SJCRH30 (cell line): ENCODE results near the gene GNAL. TPM values are rescaled to one million over a fixed set of nuclear protein-coding genes. Genes with fewer than 3 reads are reported as not detected.

Experiments used
- DNase-seq, 2 experiments: peaks; one replicate each; pipeline ENCODE4 v3.0.0-alpha.2; 2015 to 2020
- H3K27ac ChIP-seq: fragments of 250-450 bp; sonication (Bioruptor Pico); 2 replicates; pipeline ENCODE4 v1.5.1; 2020; ENCODE audit warnings: mild to moderate bottlenecking, moderate library complexity
- H3K27me3 ChIP-seq: fragments of 250-450 bp; sonication (Bioruptor Pico); 2 replicates; pipeline ENCODE4 v1.5.1; 2020; ENCODE audit warnings: mild to moderate bottlenecking, moderate library complexity
- H3K36me3 ChIP-seq: fragments of 250-450 bp; sonication (Bioruptor Pico); 2 replicates; pipeline ENCODE4 v1.5.1; 2020; ENCODE audit warnings: mild to moderate bottlenecking, moderate library complexity
- H3K4me1 ChIP-seq: fragments of 250-450 bp; sonication (Bioruptor Pico); 2 replicates; pipeline ENCODE4 v1.5.1; 2020; ENCODE audit warnings: mild to moderate bottlenecking, moderate library complexity
- H3K4me3 ChIP-seq: fragments of 250-450 bp; sonication (Bioruptor Pico); 2 replicates; pipeline ENCODE4 v1.5.1; 2020; ENCODE audit warnings: mild to moderate bottlenecking, moderate library complexity
- H3K9me3 ChIP-seq: fragments of 250-450 bp; sonication (Bioruptor Pico); replicated peaks from 2 replicates; pipeline ENCODE4 v1.5.1; 2020; ENCODE audit warnings: mild to moderate bottlenecking, moderate library complexity
- total RNA-seq: library from RNA; depleted of rRNA; stranded (reverse); fragments of >200 nt; shearing (Covaris generic); gene quantifications from 2 replicates; pipeline ENCODE4 v1.2.3, GENCODE V29; 2014

GNAL gene
- total RNA-seq, 1 experiment from 2014 or later = 2.6 TPM

DNA sequence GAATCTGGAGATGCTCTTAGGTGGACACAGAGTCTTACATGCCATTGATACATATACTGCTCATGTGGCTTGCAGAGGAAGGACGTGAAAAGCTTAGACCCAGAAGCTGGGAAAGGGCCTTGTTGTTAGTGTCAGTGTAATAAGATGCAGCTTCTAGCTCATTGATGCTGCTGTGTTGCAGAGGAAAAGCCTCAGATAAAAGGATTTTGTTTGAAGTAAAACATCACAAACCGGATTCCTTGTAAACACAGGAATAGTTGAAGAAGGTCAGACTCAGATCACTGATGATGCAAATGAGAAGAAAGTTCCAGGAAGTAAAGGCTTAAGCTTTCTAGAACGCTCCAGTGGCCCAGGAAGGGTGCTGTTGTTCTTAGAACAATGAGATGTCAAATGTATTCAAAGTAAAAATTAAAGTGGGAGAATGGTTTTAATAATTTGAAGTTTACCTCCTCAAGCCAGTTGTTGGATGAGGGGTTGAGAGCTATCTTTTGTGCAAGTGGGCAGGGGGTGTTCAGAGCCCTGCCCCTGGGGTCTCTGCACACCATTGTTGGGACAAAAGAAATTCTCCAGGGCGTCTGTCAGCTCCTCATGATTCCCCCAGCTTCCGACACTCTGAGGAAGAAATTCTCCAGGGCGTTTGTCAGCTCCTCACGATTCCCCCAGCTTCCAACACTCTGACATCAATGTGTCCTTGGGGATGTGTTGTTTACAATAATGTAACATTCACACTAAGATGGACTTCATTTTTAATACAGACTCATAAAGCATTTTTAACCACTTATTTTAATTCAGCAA, 100.8 kb downstream of the GNAL start:
- DNase-seq = no peak
- Histone ChIP-seq H3K9me3 (no peaks in the 10 kb centered on the region), H3K4me3 (no peak overlapping the region), H3K4me1 (no peaks in the 10 kb centered on the region), H3K27me3 (no peaks in the 10 kb centered on the region), H3K27ac (no peak overlapping the region), H3K36me3 (no peaks in the 10 kb centered on the region)

DNA sequence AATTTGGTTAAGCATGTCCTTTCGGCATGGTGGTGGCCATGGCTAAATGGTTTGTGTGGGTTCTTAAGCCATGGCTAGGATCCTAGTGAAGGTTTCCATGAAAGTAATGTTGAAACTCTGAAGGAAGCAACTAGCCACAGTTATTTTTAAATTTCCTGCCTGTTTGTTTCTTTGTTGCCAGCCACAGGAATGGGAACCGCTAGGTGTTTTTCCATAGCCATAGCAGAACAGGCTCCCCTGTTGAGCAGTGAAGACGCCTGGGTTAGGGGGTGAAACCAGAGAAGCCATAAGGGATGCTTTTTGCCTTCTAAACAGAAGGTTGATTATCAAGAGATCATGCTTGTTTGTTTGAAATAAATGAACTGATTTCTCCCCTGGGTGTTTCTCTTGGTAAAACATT, 102.1 kb downstream of the GNAL start:
- Histone ChIP-seq H3K4me1 (peaks cover 6% of the 10 kb centered on the region), H3K9me3 (no peaks in the 10 kb centered on the region), H3K27me3 (no peaks in the 10 kb centered on the region), H3K4me3 (no peak overlapping the region), H3K36me3 (no peaks in the 10 kb centered on the region), H3K27ac (no peak overlapping the region)
- no peak for DNase-seq

DNA sequence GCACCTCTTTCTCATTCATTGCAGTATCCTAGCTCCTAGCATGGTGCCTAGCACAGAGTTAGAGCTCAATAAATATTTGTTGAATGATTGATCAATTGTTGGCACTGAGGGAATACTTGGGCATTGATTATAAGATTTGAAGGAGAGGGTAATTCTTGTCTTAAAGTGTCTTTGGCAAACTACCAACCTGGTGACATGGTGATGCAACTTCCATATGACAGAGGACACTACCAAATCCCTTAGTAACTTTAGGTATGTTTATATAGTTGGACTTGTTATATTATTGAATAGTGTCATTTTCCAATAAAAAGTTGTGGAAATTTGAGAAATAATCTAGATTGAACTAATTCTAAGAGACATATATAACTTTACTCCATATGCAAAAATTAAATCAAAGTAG, 103.6 kb downstream of the GNAL start:
- no peak overlapping the region for H3K4me3 ChIP-seq
- no peak overlapping the region for H3K27ac ChIP-seq
- no peaks in the 10 kb centered on the region for H3K9me3 ChIP-seq
- no peaks in the 10 kb centered on the region for H3K36me3 ChIP-seq
- H3K27me3 ChIP-seq = no peaks in the 10 kb centered on the region
- no peak for DNase-seq
- peaks cover 6% of the 10 kb centered on the region for H3K4me1 ChIP-seq

DNA sequence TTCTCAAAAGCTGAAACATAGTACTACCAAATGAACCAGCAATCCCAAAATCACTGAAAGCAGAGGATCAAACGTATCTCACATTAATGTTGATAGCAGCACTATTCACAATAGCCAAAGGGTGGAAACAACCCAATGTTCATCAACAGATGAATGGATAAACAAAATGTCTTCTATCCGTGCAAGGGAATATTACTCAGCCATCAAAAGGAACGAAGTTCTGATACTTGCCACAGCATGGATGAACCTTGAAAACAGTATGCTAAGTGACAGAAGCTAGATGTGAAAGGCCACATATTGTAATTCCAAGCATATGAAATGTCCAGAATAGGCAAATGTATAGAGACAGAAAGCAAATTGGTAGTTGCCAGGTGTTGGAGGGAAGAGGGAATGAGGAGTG, 105.1 kb downstream of the GNAL start:
- Histone ChIP-seq H3K27me3 (no peaks in the 10 kb centered on the region), H3K9me3 (no peaks in the 10 kb centered on the region), H3K27ac (no peak overlapping the region), H3K4me3 (no peak overlapping the region), H3K4me1 (peaks cover 8% of the 10 kb centered on the region), H3K36me3 (no peaks in the 10 kb centered on the region)
- no peak for DNase-seq

GRCh38 chr18:11795916-11796315, 106.9 kb downstream of the GNAL start:
- Histone ChIP-seq H3K36me3 (no peaks in the 10 kb centered on the region), H3K27me3 (no peaks in the 10 kb centered on the region), H3K27ac (peak overlapping the region; percentile 70), H3K4me1 (peaks cover 8% of the 10 kb centered on the region), H3K9me3 (no peaks in the 10 kb centered on the region), H3K4me3 (0 out of 2 replicates have a peak overlapping the region, but pooled peaks have one; percentile 13)
- peak; percentile 49 to 78 for DNase-seq

GRCh38 chr18:11798271-11798670, 109.2 kb downstream of the GNAL start:
- Histone ChIP-seq H3K27me3 (no peaks in the 10 kb centered on the region), H3K36me3 (no peaks in the 10 kb centered on the region), H3K4me1 (peaks cover 8% of the 10 kb centered on the region), H3K27ac (no peak overlapping the region), H3K9me3 (no peaks in the 10 kb centered on the region), H3K4me3 (no peak overlapping the region)
- DNase-seq = no peak

- Histone ChIP-seq H3K27me3 (no peaks in the 10 kb centered on the region), H3K36me3 (no peaks in the 10 kb centered on the region), H3K4me3 (no peak overlapping the region), H3K4me1 (peaks cover 8% of the 10 kb centered on the region), H3K9me3 (no peaks in the 10 kb centered on the region), H3K27ac (no peak overlapping the region)
- no peak for DNase-seq
These were observed 110.0 kb downstream of the GNAL start for GRCh38 chr18:11799066-11799465.

DNA sequence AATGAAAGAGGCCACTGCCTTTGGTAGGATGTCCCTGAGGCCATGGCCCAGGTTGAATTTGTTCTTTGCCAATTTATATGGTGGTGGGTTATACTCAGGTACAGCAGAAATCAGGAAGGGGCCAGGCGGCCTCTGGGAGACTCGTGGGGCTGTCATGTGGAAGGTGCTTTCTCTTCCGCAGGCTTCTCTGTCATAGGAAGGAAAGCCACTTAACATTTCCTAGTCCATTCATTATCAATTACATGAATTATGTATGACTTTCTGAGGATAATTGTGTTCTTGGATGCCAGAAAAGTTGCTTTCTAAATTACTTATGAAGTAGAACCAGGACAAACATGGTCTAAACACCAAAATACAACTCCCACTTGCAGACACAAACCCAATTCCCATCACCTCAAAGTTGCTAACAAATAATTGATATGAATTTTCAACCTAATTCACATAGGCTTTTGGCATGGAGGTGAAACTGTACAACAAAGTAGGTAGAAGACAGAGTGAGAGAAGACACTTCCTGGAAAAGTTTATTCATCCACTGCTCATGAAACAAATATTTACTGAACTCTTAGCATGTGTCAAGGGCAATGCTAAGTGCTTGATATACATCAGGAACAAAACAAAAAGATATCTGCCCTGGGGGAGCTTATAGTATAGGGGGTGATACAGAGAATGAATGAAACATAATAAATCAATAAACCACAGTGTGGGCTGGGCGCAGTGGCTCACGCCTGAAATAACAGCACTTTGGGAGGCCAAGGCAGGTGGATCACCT, 111.7 kb downstream of the GNAL start:
- H3K4me3 ChIP-seq = no peak overlapping the region
- no peaks in the 10 kb centered on the region for H3K27me3 ChIP-seq
- no peaks in the 10 kb centered on the region for H3K36me3 ChIP-seq
- no peak overlapping the region for H3K27ac ChIP-seq
- DNase-seq = no peak
- no peaks in the 10 kb centered on the region for H3K9me3 ChIP-seq
- peaks cover 4% of the 10 kb centered on the region for H3K4me1 ChIP-seq

- DNase-seq = no peak
- no peaks in the 10 kb centered on the region for H3K36me3 ChIP-seq
- H3K4me3 ChIP-seq = no peak overlapping the region
- H3K27ac ChIP-seq = no peak overlapping the region
- peaks cover 10% of the 10 kb centered on the region for H3K4me1 ChIP-seq
- no peaks in the 10 kb centered on the region for H3K27me3 ChIP-seq
- H3K9me3 ChIP-seq = no peaks in the 10 kb centered on the region
These were observed 112.5 kb downstream of the GNAL start for GRCh38 chr18:11801573-11801972.

DNA sequence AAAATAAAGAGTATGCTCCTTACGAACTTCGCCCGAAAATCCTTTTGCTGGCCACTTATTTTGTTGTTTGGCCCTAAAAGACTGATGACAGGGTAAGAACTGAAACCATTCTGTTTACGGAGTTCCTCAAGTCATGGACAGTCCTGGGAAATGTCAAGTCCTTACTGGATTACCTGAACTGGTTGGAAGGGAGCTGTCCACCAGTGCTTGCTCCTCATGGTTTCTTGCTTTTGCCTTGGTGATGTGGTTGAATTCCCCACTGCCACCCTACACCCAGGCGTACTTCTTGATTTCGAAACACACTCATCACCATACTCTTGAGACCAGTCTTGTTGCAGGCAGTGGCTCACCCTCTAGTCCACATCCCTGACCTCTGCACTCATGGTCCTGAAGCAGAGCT, 113.1 kb downstream of the GNAL start:
- no peak for DNase-seq
- H3K9me3 ChIP-seq = no peaks in the 10 kb centered on the region

GRCh38 chr18:11802586-11802985, 113.5 kb downstream of the GNAL start:
- Histone ChIP-seq H3K4me3 (no peak overlapping the region), H3K9me3 (no peaks in the 10 kb centered on the region), H3K4me1 (peaks cover 18% of the 10 kb centered on the region), H3K27me3 (no peaks in the 10 kb centered on the region), H3K36me3 (no peaks in the 10 kb centered on the region), H3K27ac (no peak overlapping the region)
- DNase-seq = no peak

More for the DNA sequence above, 113.1 kb downstream of the GNAL start:
- no peak overlapping the region for H3K27ac ChIP-seq
- no peak overlapping the region for H3K4me3 ChIP-seq
- H3K27me3 ChIP-seq = no peaks in the 10 kb centered on the region
- H3K36me3 ChIP-seq = no peaks in the 10 kb centered on the region
- peaks cover 14% of the 10 kb centered on the region for H3K4me1 ChIP-seq

GRCh38 chr18:11807233-11807632, 118.2 kb downstream of the GNAL start:
- no peaks in the 10 kb centered on the region for H3K9me3 ChIP-seq
- peaks cover 23% of the 10 kb centered on the region for H3K4me1 ChIP-seq
- no peaks in the 10 kb centered on the region for H3K27me3 ChIP-seq
- H3K36me3 ChIP-seq = no peaks in the 10 kb centered on the region
- no peak overlapping the region for H3K4me3 ChIP-seq
- no peak for DNase-seq
- peak overlapping the region; percentile 16; the same call in 1 of the 2 replicates for H3K27ac ChIP-seq

DNA sequence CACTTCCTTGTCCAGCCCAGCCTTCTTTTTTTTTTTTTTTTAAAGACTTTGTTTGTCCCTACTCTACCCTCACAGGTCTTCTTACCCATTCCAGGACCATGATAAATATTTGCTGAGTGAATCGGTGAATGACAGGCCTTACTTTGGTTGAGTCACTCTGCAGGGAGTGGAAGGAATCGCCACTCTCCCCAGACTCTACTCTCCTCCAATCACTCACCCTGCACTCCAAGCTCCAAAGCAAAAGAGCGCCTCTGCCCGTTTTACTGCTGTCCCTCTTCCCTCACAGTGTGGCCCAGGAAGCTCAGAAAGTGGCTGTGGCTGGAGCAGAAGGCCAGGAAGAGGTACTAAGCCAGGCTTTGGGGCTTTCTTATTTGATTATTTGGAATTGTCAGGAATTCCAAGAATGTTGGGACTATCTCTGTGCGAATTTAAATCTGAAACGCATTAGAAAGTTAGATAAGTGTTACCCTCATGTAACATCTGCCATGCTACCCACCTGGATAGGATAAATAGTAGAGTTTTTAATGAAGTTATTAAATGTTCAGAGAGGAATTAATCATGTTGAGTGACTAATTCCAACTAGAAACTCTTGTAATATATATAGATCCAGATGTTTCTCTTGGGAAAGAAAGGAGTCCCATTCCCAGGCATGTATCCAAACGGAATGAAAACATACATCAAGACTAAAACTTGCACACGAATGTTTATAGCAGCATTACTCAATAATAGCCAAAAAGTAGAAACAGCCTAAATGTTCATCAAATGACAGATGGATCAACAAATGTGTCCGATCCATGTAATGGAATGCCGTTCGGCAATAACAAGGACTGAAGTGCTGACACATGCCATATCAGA, 119.2 kb downstream of the GNAL start:
- no peaks in the 10 kb centered on the region for H3K9me3 ChIP-seq
- H3K27ac ChIP-seq = peak overlapping the region; percentile 11; the same call in 1 of the 2 replicates
- H3K27me3 ChIP-seq = no peaks in the 10 kb centered on the region
- H3K36me3 ChIP-seq = no peaks in the 10 kb centered on the region
- H3K4me1 ChIP-seq = peaks cover 23% of the 10 kb centered on the region
- peak; percentile 13 to 17 for DNase-seq
- no peak overlapping the region for H3K4me3 ChIP-seq

DNA sequence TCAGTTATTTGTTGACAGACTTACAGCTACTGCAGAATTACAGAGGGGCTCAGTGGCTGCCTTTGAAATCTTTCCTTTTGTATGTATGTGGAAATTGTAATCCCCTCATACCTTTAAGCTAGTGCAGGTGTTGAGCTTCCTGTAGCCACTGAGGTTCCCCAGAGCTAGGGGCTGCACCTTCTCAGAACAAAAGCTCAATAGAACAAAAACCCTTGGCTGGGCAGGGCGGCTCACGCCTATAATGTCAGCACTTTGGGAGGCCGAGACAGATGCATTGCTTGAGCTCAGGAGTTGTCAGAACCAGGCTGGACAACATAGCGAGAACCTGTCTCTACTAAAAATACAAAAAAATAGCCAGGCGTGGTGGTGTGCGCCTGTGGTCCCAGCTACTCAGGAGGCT, 120.8 kb downstream of the GNAL start:
- no peaks in the 10 kb centered on the region for H3K27me3 ChIP-seq
- no peak overlapping the region for H3K27ac ChIP-seq
- no peak overlapping the region for H3K4me3 ChIP-seq
- no peaks in the 10 kb centered on the region for H3K9me3 ChIP-seq
- peaks cover 23% of the 10 kb centered on the region for H3K4me1 ChIP-seq
- no peaks in the 10 kb centered on the region for H3K36me3 ChIP-seq
- no peak for DNase-seq

GRCh38 chr18:11810379-11810778, 121.3 kb downstream of the GNAL start:
- Histone ChIP-seq H3K4me3 (no peak overlapping the region), H3K27ac (no peak overlapping the region), H3K27me3 (no peaks in the 10 kb centered on the region), H3K9me3 (no peaks in the 10 kb centered on the region), H3K36me3 (no peaks in the 10 kb centered on the region), H3K4me1 (peaks cover 23% of the 10 kb centered on the region)
- DNase-seq = no peak
